CD4-positive, alpha-beta T cell (primary cell): ENCODE data around the gene ARVCF. TPM values are rescaled to one million over a fixed set of nuclear protein-coding genes. Genes with fewer than 3 reads are reported as not detected.

Experiments used
- ATAC-seq: fragments of 200-7000 bp; cut with Tn5 transposase; one replicate; pipeline ENCODE4 v1.10.0; 2022; ENCODE audit warnings: mild to moderate bottlenecking; ENCODE audit not compliant: poor library complexity
- CTCF ChIA-PET: fragments of 350-600 bp; sonication (Branson Sonifier 250); formaldehyde crosslinking; loops from one replicate; lab custom pipeline; 2021; ENCODE audit warnings: antibody characterized with exemption, inconsistent platforms; lab: Charles Lee
- POLR2A ChIA-PET: fragments of 350-600 bp; sonication (Branson Sonifier 250); formaldehyde crosslinking; loops from one replicate; lab custom pipeline; 2021; ENCODE audit warnings: antibody characterized with exemption, inconsistent platforms; lab: Charles Lee
- DNase-seq, 14 experiments: peaks; one replicate each; pipeline ENCODE4 v3.0.0-alpha.2; 2013 to 2020; ENCODE audit warnings: mixed read lengths in 2 of 14
- H3K27ac ChIP-seq, 2 donors: one replicate each; pipeline versions ENCODE4 v1.5.1 to v1.7.0; 2013; ENCODE audit warnings: low read length in 2 of 2, low read depth in 1 of 2, mild to moderate bottlenecking in 1 of 2
- H3K27me3 ChIP-seq, 2 experiments: 1 replicate in 1 of 2; 2 replicates in 1 of 2; pipeline versions ENCODE4 v1.6.1 to v1.7.0; 2013; ENCODE audit warnings: low read length in 2 of 2, control low read depth in 1 of 2, mild to moderate bottlenecking in 1 of 2, moderate library complexity in 1 of 2; ENCODE audit not compliant: insufficient read depth in 2 of 2, control insufficient read depth in 1 of 2
- H3K36me3 ChIP-seq: one replicate; pipeline ENCODE4 v1.6.1; 2013; ENCODE audit warnings: low read length, control low read depth; ENCODE audit not compliant: insufficient read depth
- H3K4me1 ChIP-seq: one replicate; pipeline ENCODE4 v1.6.1; 2013; ENCODE audit warnings: low read length, control low read depth; ENCODE audit not compliant: insufficient read depth
- H3K4me3 ChIP-seq: one replicate; pipeline ENCODE4 v1.5.1; 2013; ENCODE audit warnings: mild to moderate bottlenecking, low read length, moderate library complexity
- H3K9me3 ChIP-seq, 2 experiments: 1 replicate in 1 of 2; 2 replicates in 1 of 2; pipeline versions ENCODE4 v1.6.1 to v1.7.0; 2013; ENCODE audit warnings: low read length in 2 of 2, mild to moderate bottlenecking in 2 of 2, control low read depth in 1 of 2, moderate library complexity in 1 of 2; ENCODE audit not compliant: control insufficient read depth in 1 of 2, insufficient read depth in 1 of 2
- H3K27ac Mint-ChIP-seq: one replicate; pipeline ENCODE4 v1.8.0; 2020; ENCODE audit warnings: mixed read lengths
- H3K27me3 Mint-ChIP-seq: one replicate; pipeline ENCODE4 v1.8.0; 2021; ENCODE audit warnings: mixed read lengths
- H3K36me3 Mint-ChIP-seq: one replicate; pipeline ENCODE4 v1.8.0; 2021; ENCODE audit warnings: low read depth, mixed read lengths
- H3K4me1 Mint-ChIP-seq: one replicate; pipeline ENCODE4 v1.8.0; 2021; ENCODE audit warnings: low read depth, mixed read lengths
- H3K4me3 Mint-ChIP-seq: one replicate; pipeline ENCODE4 v1.8.0; 2020; ENCODE audit warnings: mild to moderate bottlenecking, mixed read lengths
- H3K9me3 Mint-ChIP-seq: one replicate; pipeline ENCODE4 v1.8.0; 2020; ENCODE audit warnings: mixed read lengths
- CTCF ChIP-seq: fragments of 200-600 bp; IDR thresholded peaks from one replicate; pipeline ENCODE4 v1.8.0; 2022; ENCODE audit warnings: antibody characterized with exemption, mild to moderate bottlenecking
- intact Hi-C, 2 experiments: fragments of 100-400 bp; cut with DNase I in 1 of 2; cut with micrococcal nuclease in 1 of 2; formaldehyde crosslinking; loops; one replicate each; pipeline versions ENCODE4 v1.15.1 to v1.9.0; 2023 to 2025; cut with DNase I, micrococcal nuclease
- total RNA-seq, 174 experiments: library from RNA in 2 of 174; stranded (reverse) in 2 of 174; gene quantifications; one replicate each; pipeline ENCODE4 v1.2.3 and lab custom pipeline; 2021 to 2026

Gene ARVCF
- total RNA-seq, 2 experiments from 2014 or later, result 2.2 to 2.5 TPM

DNA sequence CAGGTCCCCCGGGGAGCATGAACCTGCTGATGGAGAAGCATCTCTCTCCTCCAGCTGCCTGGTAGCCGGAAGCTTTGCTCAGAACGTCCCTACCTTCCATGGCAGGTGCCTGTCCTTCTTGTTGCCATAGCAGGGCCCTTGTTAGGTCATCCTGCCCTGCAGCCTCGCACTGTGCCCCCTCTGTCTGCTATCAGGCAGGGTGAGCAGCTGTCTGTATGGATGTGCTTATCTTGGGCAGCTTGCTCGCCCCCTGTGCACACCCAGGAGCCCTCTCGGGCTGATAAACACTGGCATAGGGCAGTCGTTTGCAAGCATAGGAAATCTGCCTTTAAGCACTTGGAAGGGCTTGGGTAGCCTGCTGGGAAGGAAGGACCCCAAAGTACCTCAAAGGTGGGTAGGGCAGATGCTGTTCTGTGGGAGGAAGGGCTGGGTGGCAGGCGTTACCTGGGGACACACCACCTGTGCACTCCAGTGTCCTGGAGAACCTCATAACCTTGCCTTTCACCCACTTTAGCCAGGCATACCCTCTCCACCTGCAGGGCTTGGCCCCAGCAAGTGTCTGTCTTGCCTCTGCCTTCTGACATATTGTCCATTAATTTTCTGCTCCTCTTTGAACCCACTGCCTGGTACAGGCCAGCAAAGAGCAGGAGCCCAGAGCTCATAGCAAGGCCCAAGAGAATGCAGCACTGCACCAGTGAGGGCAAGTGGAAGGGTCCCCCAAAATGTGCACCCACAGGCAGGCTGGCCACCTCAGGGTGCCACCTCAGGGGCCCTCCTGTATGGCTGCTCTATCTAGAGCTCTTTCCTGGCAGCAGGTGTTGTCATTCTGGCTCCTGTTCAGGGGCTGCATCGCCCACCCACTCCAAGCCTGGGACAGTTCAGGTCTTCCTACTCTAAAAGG is 83.0 kb downstream of the ARVCF start:
- no peaks in the 10 kb centered on the region for H3K27me3 Mint-ChIP-seq
- Histone ChIP-seq H3K36me3 (peaks cover 10% of the 10 kb centered on the region), H3K9me3 (peaks cover 8 to 9% of the 10 kb centered on the region in 2 experiments), H3K27me3 (no peaks in the 10 kb centered on the region), H3K4me1 (no peaks in the 10 kb centered on the region), H3K4me3 (no peak overlapping the region), H3K27ac (no peak overlapping the region)
- intact Hi-C loops, result no loop called here
- no peak for TF ChIP-seq CTCF
- no peaks in the 10 kb centered on the region for H3K4me1 Mint-ChIP-seq
- ATAC-seq, result no peak
- H3K9me3 Mint-ChIP-seq, result peaks cover 10% of the 10 kb centered on the region
- H3K27ac Mint-ChIP-seq, result no peak overlapping the region
- no peak overlapping the region for H3K4me3 Mint-ChIP-seq
- POLR2A ChIA-PET, result no interaction called here
- H3K36me3 Mint-ChIP-seq, result peaks cover 44% of the 10 kb centered on the region
- no peak for DNase-seq
- CTCF ChIA-PET, result no interaction called here

- no peak overlapping the region for H3K27ac ChIP-seq
- Mint-ChIP-seq H3K27me3 (no peaks in the 10 kb centered on the region), H3K27ac (no peak overlapping the region), H3K36me3 (peaks cover 40% of the 10 kb centered on the region), H3K4me3 (no peak overlapping the region), H3K4me1 (no peaks in the 10 kb centered on the region), H3K9me3 (peaks cover 10% of the 10 kb centered on the region)
- intact Hi-C loops, result no loop called here
- ATAC-seq (no peak), DNase-seq (no peak)
- H3K36me3 ChIP-seq, result peaks cover 10% of the 10 kb centered on the region
- CTCF ChIA-PET, result no interaction called here
- H3K4me1 ChIP-seq, result no peaks in the 10 kb centered on the region
- POLR2A ChIA-PET, result no interaction called here
- no peak for TF ChIP-seq CTCF
- no peak overlapping the region for H3K4me3 ChIP-seq
- H3K27me3 ChIP-seq, result no peaks in the 10 kb centered on the region
- peaks cover 8 to 9% of the 10 kb centered on the region in 2 experiments for H3K9me3 ChIP-seq
Observed at GRCh38 chr22:19932367-19933206, 84.0 kb downstream of the ARVCF start.

GRCh38 chr22:19931514-19931913 is 85.1 kb downstream of the ARVCF start:
- H3K36me3 Mint-ChIP-seq, result peaks cover 30% of the 10 kb centered on the region
- H3K9me3 ChIP-seq, result peaks cover 8 to 9% of the 10 kb centered on the region in 2 experiments
- no peak overlapping the region for H3K4me3 Mint-ChIP-seq
- no peak overlapping the region for H3K27ac ChIP-seq
- H3K4me1 ChIP-seq, result no peaks in the 10 kb centered on the region
- H3K4me3 ChIP-seq, result no peak overlapping the region
- peaks cover 10% of the 10 kb centered on the region for H3K36me3 ChIP-seq
- ATAC-seq (no peak), DNase-seq (no peak)
- H3K4me1 Mint-ChIP-seq, result no peaks in the 10 kb centered on the region
- intact Hi-C loops, result no loop called here
- H3K9me3 Mint-ChIP-seq, result peaks cover 6% of the 10 kb centered on the region
- TF ChIP-seq CTCF, result no peak
- H3K27me3 Mint-ChIP-seq, result no peaks in the 10 kb centered on the region
- ChIA-PET POLR2A (no interaction called here), CTCF (no interaction called here)
- H3K27ac Mint-ChIP-seq, result no peak overlapping the region
- no peaks in the 10 kb centered on the region for H3K27me3 ChIP-seq
